Endothelial cell of umbilical vein (primary cell): ENCODE results near the gene SPATS2L. TPM values are rescaled to one million over a fixed set of nuclear protein-coding genes. Genes with fewer than 3 reads are reported as not detected.
"Not testable (repeated sequence)": the region's sequence is repeated elsewhere in the genome, so short reads cannot be mapped to it uniquely, and the experiment has no call there.

Experiments
- BruUV-seq: library from RNA; stranded (reverse); fragments of 400-500 nt; replicated peaks from 2 replicates; lab custom pipeline; 2021; lab: Mats Ljungman, UMichigan
- CTCF ChIA-PET: fragments of 300-600, 350-600 bp; sonication (Branson Sonifier 250); formaldehyde crosslinking; loops from one replicate; lab custom pipeline; 2021; ENCODE audit warnings: antibody characterized with exemption, inconsistent platforms; lab: Charles Lee
- POLR2A ChIA-PET: fragments of 300-600, 350-600 bp; sonication (Branson Sonifier 250); formaldehyde crosslinking; loops from one replicate; lab custom pipeline; 2021; ENCODE audit warnings: antibody characterized with exemption, inconsistent platforms; lab: Charles Lee
- DNase-seq: peaks from one replicate; pipeline ENCODE4 v3.0.0-alpha.2; 2011; ENCODE audit warnings: low read depth, low spot score
- FAIRE-seq: peaks from 2 replicates; lab custom pipeline; 2011; peaks lifted over from hg19 to GRCh38; lab: Jason Lieb, UNC
- H2AFZ ChIP-seq: 2 replicates; pipeline ENCODE4 v1.6.0; 2012; ENCODE audit warnings: low read depth, low read length, control low read depth, inconsistent platforms
- H3K27ac ChIP-seq: 2 replicates; pipeline ENCODE4 v1.5.1; 2011; ENCODE audit warnings: low read depth, mild to moderate bottlenecking, control low read depth, low read length, moderate library complexity; ENCODE audit not compliant: insufficient read depth
- H3K27me3 ChIP-seq, 2 experiments: 2 replicates each; pipeline versions ENCODE4 v1.6.0 to v1.6.1; 2011; ENCODE audit warnings: low read length in 2 of 2, mixed read lengths in 1 of 2; ENCODE audit not compliant: control insufficient read depth in 2 of 2, insufficient read depth in 2 of 2
- H3K36me3 ChIP-seq, 2 experiments: 2 replicates in 1 of 2; 3 replicates in 1 of 2; pipeline ENCODE4 v1.5.1; 2011; ENCODE audit warnings: low read length in 2 of 2, mild to moderate bottlenecking in 1 of 2, moderate library complexity in 1 of 2; ENCODE audit not compliant: control insufficient read depth in 2 of 2, insufficient read depth in 2 of 2; ENCODE audit errors: extremely low read depth in 1 of 2
- H3K4me1 ChIP-seq: 3 replicates; pipeline ENCODE4 v1.5.1; 2011; ENCODE audit warnings: mild to moderate bottlenecking, low read length; ENCODE audit not compliant: control insufficient read depth, insufficient read depth; ENCODE audit errors: extremely low read depth
- H3K4me2 ChIP-seq: 2 replicates; pipeline ENCODE4 v1.6.1; 2011; ENCODE audit warnings: low read length, control low read depth, mixed read lengths; ENCODE audit not compliant: insufficient read depth
- H3K4me3 ChIP-seq, 3 experiments: fragments of 200-600 bp in 1 of 3; sonication (generic), shearing (Covaris generic) in 1 of 3; replicated peaks in 1 of 3; 2 replicates each; pipeline ENCODE4 v1.5.1; 2011 to 2016; ENCODE audit warnings: control low read depth in 3 of 3, low read length in 3 of 3, mild to moderate bottlenecking in 2 of 3, inconsistent platforms in 1 of 3, low read depth in 1 of 3, moderate library complexity in 1 of 3; ENCODE audit not compliant: insufficient read depth in 1 of 3
- H3K79me2 ChIP-seq: 2 replicates; pipeline ENCODE4 v1.6.0; 2012; ENCODE audit warnings: low read length, inconsistent platforms; ENCODE audit not compliant: control insufficient read depth, insufficient read depth
- H3K9ac ChIP-seq: replicated peaks from 2 replicates; pipeline ENCODE3; 2011; ENCODE audit warnings: low read length, control low read depth; ENCODE audit not compliant: insufficient read depth; ENCODE audit errors: extremely low read depth
- H3K9me1 ChIP-seq: replicated peaks from 3 replicates; pipeline ENCODE4 v1.6.0; 2011; ENCODE audit warnings: mild to moderate bottlenecking, low read length; ENCODE audit not compliant: control insufficient read depth, insufficient read depth; ENCODE audit errors: extremely low read depth
- H3K9me3 ChIP-seq: replicated peaks from 2 replicates; pipeline ENCODE4 v1.5.1; 2012; ENCODE audit warnings: low read length, inconsistent platforms; ENCODE audit not compliant: control insufficient read depth, insufficient read depth
- H4K20me1 ChIP-seq: replicated peaks from 2 replicates; pipeline ENCODE3; 2011; ENCODE audit warnings: mild to moderate bottlenecking, low read length; ENCODE audit not compliant: control insufficient read depth, insufficient read depth; ENCODE audit errors: extremely low read depth
- CTCF ChIP-seq, 2 donors: IDR thresholded peaks; 1 replicate in 1 of 2; 2 replicates in 1 of 2; pipeline ENCODE4 v1.5.1; 2011; ENCODE audit warnings: low read length in 2 of 2, mild to moderate bottlenecking in 2 of 2, moderate library complexity in 2 of 2, control low read depth in 1 of 2, inconsistent platforms in 1 of 2, low read depth in 1 of 2; ENCODE audit not compliant: insufficient read depth in 1 of 2; ENCODE audit errors: extremely low read depth in 1 of 2
- EZH2 ChIP-seq: IDR thresholded peaks from 2 replicates; pipeline ENCODE4 v1.6.1; 2012; ENCODE audit warnings: borderline replicate concordance, low read depth, mild to moderate bottlenecking, moderate library complexity, low read length, inconsistent platforms; ENCODE audit not compliant: severe bottlenecking
- FOS ChIP-seq: IDR thresholded peaks from 2 replicates; pipeline ENCODE4 v1.6.1; 2011; ENCODE audit warnings: mild to moderate bottlenecking, low read length, moderate library complexity, borderline replicate concordance; ENCODE audit not compliant: insufficient read depth
- GATA2 ChIP-seq: IDR thresholded peaks from 2 replicates; pipeline ENCODE4 v1.7.0; 2011; ENCODE audit warnings: low read depth, mild to moderate bottlenecking, moderate library complexity, mixed read lengths, low read length; ENCODE audit not compliant: insufficient read length, insufficient read depth
- JUN ChIP-seq: IDR thresholded peaks from 2 replicates; pipeline ENCODE4 v1.6.1; 2011; ENCODE audit warnings: borderline replicate concordance, low read depth; ENCODE audit not compliant: insufficient read length, insufficient read depth
- MYC ChIP-seq: IDR thresholded peaks from one replicate; pipeline ENCODE4 v1.6.1; 2011; ENCODE audit warnings: mild to moderate bottlenecking, low read depth, low read length
- POLR2A ChIP-seq: IDR thresholded peaks from 2 replicates; pipeline ENCODE4 v1.6.1; 2012; ENCODE audit warnings: low read depth, mild to moderate bottlenecking, control low read depth, low read length
- POLR2AphosphoS5 ChIP-seq: IDR thresholded peaks from 2 replicates; pipeline ENCODE4 v1.6.1; 2012; ENCODE audit warnings: low read depth, mild to moderate bottlenecking, control low read depth, low read length, moderate library complexity; ENCODE audit not compliant: insufficient read depth
- dilution Hi-C: fragments of 300-500 bp; cut with MboI; formaldehyde crosslinking; loops from one replicate; pipeline ENCODE4 v1.15.0; 2019; ENCODE audit warnings: low sequenced_read_pairs; ENCODE audit not compliant: extremely low pct_ligation_motif_present
- intact Hi-C: fragments of 100-400 bp; cut with micrococcal nuclease; formaldehyde crosslinking; loops from one replicate; pipeline ENCODE4 v1.10.0; 2022
- polyA plus RNA-seq, 4 experiments: library from polyadenylated mRNA; depleted of rRNA in 3 of 4; stranded (reverse) in 3 of 4; unstranded in 1 of 4; fragments of >200 nt; gene quantifications; 2 replicates each; pipeline versions ENCODE4 v1.2.1 to v1.2.3, GENCODE V29; 2011 to 2012; ENCODE audit warnings: missing spikeins in 1 of 4
- total RNA-seq: library from RNA; stranded (reverse); gene quantifications from 2 replicates; pipeline ENCODE4 v1.2.3, GENCODE V29; 2021
- TF ChIP-seq, protein P1 (sequence below): IDR thresholded peaks from 2 replicates; pipeline ENCODE4 v1.6.1; 2011; ENCODE audit not compliant: insufficient read depth, insufficient read length

The SPATS2L gene
- total and polyA plus RNA-seq, 2 donors (not counting 3 experiments of a cell fraction or from before 2014, with no cell fraction given): 29.1 to 72.9 TPM

DNA sequence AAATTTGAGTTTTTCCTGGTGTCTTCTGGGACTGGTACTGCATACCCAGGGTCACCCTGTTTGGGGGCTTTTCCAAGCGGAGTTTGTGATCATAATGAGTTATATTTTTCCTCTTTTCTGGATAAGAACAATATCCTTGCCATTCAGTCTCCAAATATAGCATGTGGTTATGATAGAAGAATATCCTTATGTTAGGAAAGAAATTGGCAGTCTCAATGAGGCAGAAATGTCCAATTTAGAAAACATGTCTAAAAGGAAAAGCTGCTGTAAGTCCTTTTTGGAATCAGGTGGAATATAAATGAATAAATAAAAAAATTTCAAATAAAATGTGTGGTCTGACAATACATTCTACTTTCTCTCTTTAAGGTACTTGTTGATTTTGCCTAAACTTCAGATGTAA is 36.2 kb downstream of the SPATS2L start:
- no peak overlapping the region for H3K27ac ChIP-seq
- H3K4me1 ChIP-seq: peaks cover 11% of the 10 kb centered on the region
- no peak overlapping the region for H3K9ac ChIP-seq
- no peak for DNase-seq
- no peaks in the 10 kb centered on the region for H3K9me3 ChIP-seq
- ChIA-PET CTCF (no interaction called here), POLR2A (no interaction called here)
- dilution Hi-C loops (no loop called here), intact Hi-C loops (loop anchor here (5.0 kb wide), 1 partner anchor 35 kb away; no protein-coding TSS in a partner anchor)
- no peak overlapping the region for H3K4me2 ChIP-seq
- TF ChIP-seq MYC (no peak), FOS (no peak), EZH2 (no peak), JUN (no peak), POLR2A (no peak), CTCF (IDR thresholded peaks at IDR 0.05; ENCODE audit: extremely low read depth in 1 of 2, insufficient read depth in 1 of 2, low read depth in 1 of 2, low read length in 2 of 2) (no peak), POLR2AphosphoS5 (no peak), GATA2 (no peak)
- TF ChIP-seq, protein P1, sequence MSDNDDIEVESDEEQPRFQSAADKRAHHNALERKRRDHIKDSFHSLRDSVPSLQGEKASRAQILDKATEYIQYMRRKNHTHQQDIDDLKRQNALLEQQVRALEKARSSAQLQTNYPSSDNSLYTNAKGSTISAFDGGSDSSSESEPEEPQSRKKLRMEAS: no peak
- no peaks in the 10 kb centered on the region for H4K20me1 ChIP-seq
- H3K4me3 ChIP-seq: no peak overlapping the region
- H2AFZ ChIP-seq: no peak overlapping the region
- no TSS peak for BruUV-seq
- no peaks in the 10 kb centered on the region for H3K36me3 ChIP-seq
- H3K27me3 ChIP-seq: no peaks in the 10 kb centered on the region
- peaks cover 3% of the 10 kb centered on the region for H3K9me1 ChIP-seq
- no peak for FAIRE-seq
- peaks cover 30% of the 10 kb centered on the region for H3K79me2 ChIP-seq

DNA sequence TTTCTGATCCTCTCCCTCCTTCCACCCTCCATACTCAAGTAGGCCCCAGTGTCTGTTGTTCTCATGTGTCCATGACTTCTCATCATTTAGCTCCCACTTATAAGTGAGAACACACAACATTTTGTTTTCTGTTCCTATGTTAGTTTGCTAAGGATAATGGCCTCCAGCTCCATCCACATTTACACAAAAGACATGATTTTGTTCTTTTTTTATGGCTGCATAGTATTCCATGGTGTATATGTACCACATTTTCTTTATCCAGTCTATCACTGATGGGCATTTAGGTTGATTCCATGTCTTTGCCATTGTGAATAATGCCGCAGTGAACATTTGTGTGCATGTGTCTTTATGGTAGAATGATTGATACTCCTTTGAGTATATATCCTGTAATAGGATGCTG is 37.7 kb downstream of the SPATS2L start:
- H3K9me1 ChIP-seq, BruUV-seq, DNase-seq, H3K36me3 ChIP-seq, H4K20me1 ChIP-seq, H2AFZ ChIP-seq, H3K4me2 ChIP-seq, dilution Hi-C loops, H3K27me3 ChIP-seq, FAIRE-seq, H3K9me3 ChIP-seq, H3K4me3 ChIP-seq, H3K9ac ChIP-seq, H3K27ac ChIP-seq, POLR2A ChIA-PET: not testable (repeated sequence)
- CTCF ChIA-PET: interaction anchor here (1.5 kb wide), 1 partner anchor 16 kb away, joined by 3 read pairs; no protein-coding TSS in a partner anchor
- H3K4me1 ChIP-seq: peaks cover 11% of the 10 kb centered on the region
- peaks cover 26% of the 10 kb centered on the region for H3K79me2 ChIP-seq
- intact Hi-C loops: loop anchor here (5.0 kb wide), 1 partner anchor 33 kb away; no protein-coding TSS in a partner anchor
